Cardiac muscle cell (in vitro differentiated cells and primary cell): ENCODE data around the gene FMO3. TPM values are rescaled to one million over a fixed set of nuclear protein-coding genes. Genes with fewer than 3 reads are reported as not detected.

Experiments used
- DNase-seq, 2 donors: peaks; one replicate each; pipeline versions ENCODE4 v3.0.0 to v3.0.0-alpha.2; 2010 to 2017; ENCODE audit warnings: low read depth in 1 of 2, low spot score in 1 of 2
- H3K27ac ChIP-seq: fragments of 200-600 bp; sonication (generic); 2 replicates; pipeline ENCODE4 v1.5.1; 2016
- H3K27me3 ChIP-seq: fragments of 200-600 bp; sonication (generic); 2 replicates; pipeline ENCODE4 v1.6.0; 2016; ENCODE audit warnings: control low read depth
- H3K36me3 ChIP-seq: fragments of 200-600 bp; sonication (generic); 2 replicates; pipeline ENCODE4 v1.5.1; 2016; ENCODE audit warnings: control low read depth
- H3K4me1 ChIP-seq: fragments of 200-600 bp; sonication (generic); 2 replicates; pipeline ENCODE4 v1.8.1; 2017; ENCODE audit warnings: low read depth, mild to moderate bottlenecking, mixed run types
- H3K4me3 ChIP-seq: fragments of 200-600 bp; sonication (generic); 2 replicates; pipeline ENCODE4 v1.5.1; 2016; ENCODE audit warnings: mild to moderate bottlenecking
- H3K9me3 ChIP-seq: fragments of 200-600 bp; sonication (generic); 2 replicates; pipeline ENCODE4 v1.5.1; 2017; ENCODE audit warnings: low read depth, mild to moderate bottlenecking, control low read depth
- CTCF ChIP-seq: IDR thresholded peaks from 2 replicates; pipeline ENCODE4 v1.5.1; 2012; ENCODE audit warnings: low read depth, mild to moderate bottlenecking, low read length
- polyA plus RNA-seq: library from polyadenylated mRNA; unstranded; fragments of >200 nt; fragmentation: Nextera tagmentation; extraction: Ambion mirVana; gene quantifications from 2 replicates; pipeline ENCODE4 v1.2.1, GENCODE V29; 2016
- total RNA-seq: library from RNA; depleted of rRNA; stranded (reverse); fragments of >200 nt; gene quantifications from 2 replicates; pipeline ENCODE4 v1.2.3, GENCODE V29; 2016

Gene FMO3
- total and polyA plus RNA-seq, 2 experiments from 2014 or later: not detected

GRCh38 chr1:171084091-171084490, 6.6 kb upstream of the FMO3 start:
- Histone ChIP-seq H3K36me3 (no peaks in the 10 kb centered on the region), H3K27me3 (no peaks in the 10 kb centered on the region), H3K4me3 (no peak overlapping the region), H3K4me1 (peaks cover 9% of the 10 kb centered on the region), H3K27ac (no peak overlapping the region), H3K9me3 (no peaks in the 10 kb centered on the region)
- TF ChIP-seq CTCF: no peak
- peak in 1 of 2 donors; percentile 14 for DNase-seq

- Histone ChIP-seq H3K27ac (no peak overlapping the region), H3K4me1 (peaks cover 9% of the 10 kb centered on the region), H3K36me3 (no peaks in the 10 kb centered on the region), H3K9me3 (no peaks in the 10 kb centered on the region), H3K4me3 (no peak overlapping the region), H3K27me3 (no peaks in the 10 kb centered on the region)
- no peak for TF ChIP-seq CTCF
- no peak for DNase-seq
Observed at GRCh38 chr1:171084870-171085269, 5.8 kb upstream of the FMO3 start.

GRCh38 chr1:171087896-171088295, 2.8 kb upstream of the FMO3 start:
- Histone ChIP-seq H3K27ac (no peak overlapping the region), H3K36me3 (no peaks in the 10 kb centered on the region)

GRCh38 chr1:171103862-171104261, 13.2 kb downstream of the FMO3 start:
- H3K9me3 ChIP-seq: no peaks in the 10 kb centered on the region
- TF ChIP-seq CTCF: no peak
- no peaks in the 10 kb centered on the region for H3K27me3 ChIP-seq
- no peaks in the 10 kb centered on the region for H3K4me1 ChIP-seq
- no peak overlapping the region for H3K4me3 ChIP-seq
- H3K27ac ChIP-seq: no peak overlapping the region
- DNase-seq: no peak
- no peaks in the 10 kb centered on the region for H3K36me3 ChIP-seq

More at GRCh38 chr1:171087896-171088295, 2.8 kb upstream of the FMO3 start:
- no peak for DNase-seq
- no peaks in the 10 kb centered on the region for H3K9me3 ChIP-seq
- H3K4me1 ChIP-seq: peaks cover 9% of the 10 kb centered on the region
- H3K27me3 ChIP-seq: no peaks in the 10 kb centered on the region
- H3K4me3 ChIP-seq: no peak overlapping the region
- no peak for TF ChIP-seq CTCF

GRCh38 chr1:171107262-171107940, 16.7 kb downstream of the FMO3 start:
- peak in 1 of 2 donors; percentile 33 for DNase-seq
- H3K4me1 ChIP-seq: no peaks in the 10 kb centered on the region
- no peak overlapping the region for H3K27ac ChIP-seq
- no peak for TF ChIP-seq CTCF
- no peaks in the 10 kb centered on the region for H3K9me3 ChIP-seq
- H3K27me3 ChIP-seq: no peaks in the 10 kb centered on the region
- no peak overlapping the region for H3K4me3 ChIP-seq
- no peaks in the 10 kb centered on the region for H3K36me3 ChIP-seq
